SU-DHL-6 (cell line): ENCODE measurements around the gene SOX6.

Source experiments
- EZH2phosphoT487 ChIP-seq: fragments of 200-600 bp; sonication (generic), shearing (Covaris generic); conservative IDR thresholded peaks from 2 replicates; pipeline ENCODE4 v1.6.1; 2018; ENCODE audit warnings: mild to moderate bottlenecking, antibody characterized with exemption, low read length, moderate library complexity, mixed read lengths
- TF ChIP-seq, protein P1 (sequence below): fragments of 200-600 bp; sonication (generic); IDR thresholded peaks from one replicate; pipeline ENCODE4 v1.5.1; 2017; ENCODE audit warnings: antibody characterized with exemption, mild to moderate bottlenecking, low read length, moderate library complexity; ENCODE audit not compliant: insufficient read depth, poor library complexity, severe bottlenecking

- TF ChIP-seq, protein P1, sequence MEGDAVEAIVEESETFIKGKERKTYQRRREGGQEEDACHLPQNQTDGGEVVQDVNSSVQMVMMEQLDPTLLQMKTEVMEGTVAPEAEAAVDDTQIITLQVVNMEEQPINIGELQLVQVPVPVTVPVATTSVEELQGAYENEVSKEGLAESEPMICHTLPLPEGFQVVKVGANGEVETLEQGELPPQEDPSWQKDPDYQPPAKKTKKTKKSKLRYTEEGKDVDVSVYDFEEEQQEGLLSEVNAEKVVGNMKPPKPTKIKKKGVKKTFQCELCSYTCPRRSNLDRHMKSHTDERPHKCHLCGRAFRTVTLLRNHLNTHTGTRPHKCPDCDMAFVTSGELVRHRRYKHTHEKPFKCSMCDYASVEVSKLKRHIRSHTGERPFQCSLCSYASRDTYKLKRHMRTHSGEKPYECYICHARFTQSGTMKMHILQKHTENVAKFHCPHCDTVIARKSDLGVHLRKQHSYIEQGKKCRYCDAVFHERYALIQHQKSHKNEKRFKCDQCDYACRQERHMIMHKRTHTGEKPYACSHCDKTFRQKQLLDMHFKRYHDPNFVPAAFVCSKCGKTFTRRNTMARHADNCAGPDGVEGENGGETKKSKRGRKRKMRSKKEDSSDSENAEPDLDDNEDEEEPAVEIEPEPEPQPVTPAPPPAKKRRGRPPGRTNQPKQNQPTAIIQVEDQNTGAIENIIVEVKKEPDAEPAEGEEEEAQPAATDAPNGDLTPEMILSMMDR, result no peak
- TF ChIP-seq EZH2phosphoT487, result no peak
These were observed 413.4 kb downstream of the SOX6 start for GRCh38 chr11:15942936-15943335.
